Measurements from ENCODE around the gene CNPY3.

Gene CNPY3

DNA sequence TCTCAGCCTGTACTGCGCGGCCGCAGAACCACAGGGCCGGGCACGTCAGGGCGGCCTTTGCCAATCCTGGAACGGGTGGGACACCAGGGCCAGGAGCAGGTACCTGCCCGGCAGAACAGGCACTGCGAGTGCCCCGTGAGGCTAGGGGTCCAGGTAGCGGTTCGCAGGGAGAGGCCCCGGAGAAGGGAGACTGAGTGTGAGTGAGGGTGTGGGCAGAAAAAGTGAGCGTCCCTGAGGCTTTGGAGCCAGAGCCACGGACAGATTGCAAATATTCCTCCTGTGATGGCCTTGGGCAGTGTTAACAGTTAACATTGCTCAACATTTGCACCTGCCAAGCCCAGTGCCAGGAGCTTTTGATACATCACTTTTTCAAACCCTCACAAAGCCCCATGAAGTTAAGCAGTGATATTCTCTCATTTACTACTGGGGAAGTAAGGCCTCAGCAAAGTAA lies 31.8 kb downstream of the CNPY3 start:
- no peak for DNase-seq

DNA sequence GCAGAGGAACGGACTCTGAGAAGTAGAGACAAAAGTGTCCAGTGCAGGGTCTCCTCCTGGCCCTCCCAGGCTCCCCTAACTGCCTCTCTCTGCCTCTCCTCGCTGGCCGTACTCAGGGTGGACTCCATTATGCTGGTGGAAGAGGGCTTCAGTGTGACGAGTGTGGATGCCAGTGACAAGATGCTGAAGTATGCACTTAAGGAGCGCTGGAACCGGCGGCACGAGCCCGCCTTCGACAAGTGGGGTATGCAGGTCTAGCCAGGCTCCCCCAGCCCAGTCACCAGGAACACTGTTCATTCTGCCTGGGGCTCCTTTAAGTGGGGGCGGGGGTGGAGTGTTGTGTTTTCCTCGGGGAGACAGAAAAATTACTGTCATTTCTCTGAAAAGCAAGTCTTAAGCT lies 32.8 kb downstream of the CNPY3 start:
- no peak for DNase-seq

DNA sequence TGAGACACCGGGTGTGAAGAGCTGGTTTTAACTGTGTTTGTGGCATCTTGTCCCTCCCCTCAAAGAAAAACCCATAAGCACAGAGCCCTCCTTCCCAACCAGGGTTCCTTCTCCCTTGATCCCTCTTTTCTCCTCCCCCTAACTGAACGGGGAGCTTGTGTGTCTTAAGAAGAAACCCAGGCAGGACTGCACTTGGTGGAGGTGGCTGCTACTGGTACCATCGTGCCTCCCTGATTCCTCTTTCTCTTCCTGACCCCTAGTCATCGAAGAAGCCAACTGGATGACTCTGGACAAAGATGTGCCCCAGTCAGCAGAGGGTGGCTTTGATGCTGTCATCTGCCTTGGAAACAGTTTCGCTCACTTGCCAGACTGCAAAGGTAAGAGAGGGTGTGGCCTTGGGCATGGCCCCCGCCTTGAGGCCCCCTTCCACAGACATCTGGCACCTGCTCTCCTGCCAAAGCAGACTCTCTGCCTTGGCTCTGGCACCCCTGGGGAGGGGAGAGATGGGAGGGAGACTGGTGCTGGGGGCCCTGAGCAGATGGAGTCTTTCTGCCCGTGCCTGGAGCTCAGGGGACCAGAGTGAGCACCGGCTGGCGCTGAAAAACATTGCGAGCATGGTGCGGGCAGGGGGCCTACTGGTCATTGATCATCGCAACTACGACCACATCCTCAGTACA lies 33.4 kb downstream of the CNPY3 start:
- DNase-seq = no peak

DNA sequence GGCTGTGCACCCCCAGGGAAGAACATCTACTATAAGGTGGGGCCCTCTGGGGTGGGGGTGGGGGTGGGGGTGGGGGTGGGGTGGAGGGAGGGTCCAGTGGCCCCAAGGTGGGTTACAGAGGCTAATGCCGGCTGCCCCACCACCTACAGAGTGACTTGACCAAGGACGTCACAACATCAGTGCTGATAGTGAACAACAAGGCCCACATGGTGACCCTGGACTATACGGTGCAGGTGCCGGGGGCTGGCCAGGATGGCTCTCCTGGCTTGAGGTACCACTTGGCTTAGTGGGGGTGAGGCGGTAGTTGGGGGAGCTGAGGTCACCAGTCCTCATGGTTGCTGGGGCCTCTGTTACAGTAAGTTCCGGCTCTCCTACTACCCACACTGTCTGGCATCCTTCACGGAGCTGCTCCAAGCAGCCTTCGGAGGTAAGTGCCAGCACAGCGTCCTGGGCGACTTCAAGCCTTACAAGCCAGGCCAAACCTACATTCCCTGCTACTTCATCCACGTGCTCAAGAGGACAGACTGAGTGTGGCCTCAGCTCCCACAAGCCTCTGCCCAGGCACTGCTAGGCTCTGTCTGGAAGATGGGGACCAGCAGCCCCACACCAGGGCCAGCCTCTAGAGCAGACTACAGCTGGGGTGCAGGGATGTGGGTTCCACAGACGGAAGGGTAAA lies 34.0 kb downstream of the CNPY3 start:
- DNase-seq = no peak

DNA sequence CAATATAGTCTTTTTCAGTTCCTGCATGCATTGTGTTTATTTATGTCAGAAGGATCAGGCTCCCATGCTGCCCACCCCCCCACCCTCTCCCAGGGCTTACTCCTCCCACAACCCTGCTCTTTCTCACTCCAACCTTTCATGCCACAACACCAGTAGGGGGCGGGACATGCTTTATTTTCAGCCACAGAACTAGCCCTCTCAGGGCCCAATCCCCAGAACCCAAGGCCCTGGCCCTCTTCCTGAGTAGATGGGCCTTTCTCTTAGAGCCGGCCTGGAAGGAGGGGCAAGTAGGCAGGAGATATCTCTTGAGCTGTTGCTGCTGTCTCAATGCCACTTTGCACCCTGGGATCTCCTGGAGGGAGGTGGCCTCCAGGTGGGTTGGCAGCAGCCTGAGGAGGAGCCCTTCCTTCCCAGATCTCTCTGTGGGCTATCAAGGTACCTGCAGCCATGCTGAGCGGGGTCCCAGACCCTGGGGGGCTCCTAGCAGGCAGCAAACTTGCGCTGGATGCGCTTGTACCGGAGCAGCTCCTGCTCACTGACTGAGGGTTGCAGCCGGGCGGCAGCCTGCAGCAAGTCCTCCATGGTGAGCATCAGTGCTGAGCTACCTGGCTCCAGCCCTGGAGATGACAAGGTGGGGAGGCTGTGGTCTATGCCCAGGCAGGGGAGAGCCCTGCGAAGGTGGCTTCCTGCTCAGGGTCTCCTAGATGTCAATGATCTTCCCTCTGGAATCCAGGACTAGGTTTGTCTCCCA lies 34.8 kb downstream of the CNPY3 start:
- DNase-seq = peak; percentile 31

DNA sequence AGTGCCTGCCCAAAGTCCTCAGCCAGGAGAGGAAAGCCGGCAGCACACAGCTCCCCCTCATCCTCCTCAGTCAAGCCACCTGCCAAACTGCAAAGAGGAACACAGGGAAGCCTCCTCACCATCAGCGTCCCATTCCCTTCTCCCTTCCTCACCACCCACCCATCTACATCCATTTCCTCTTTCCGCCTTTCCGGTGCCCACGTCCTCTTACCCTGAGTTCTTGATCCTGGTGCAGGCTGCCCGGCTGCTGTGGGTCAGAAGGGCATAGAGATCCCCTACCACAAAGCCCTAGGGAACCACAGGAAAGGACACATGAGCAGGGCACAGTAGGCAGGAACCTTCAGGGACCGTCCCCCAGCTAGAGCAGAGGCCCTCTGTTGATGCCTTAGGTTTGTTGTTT lies 37.3 kb downstream of the CNPY3 start:
- no peak for DNase-seq

DNA sequence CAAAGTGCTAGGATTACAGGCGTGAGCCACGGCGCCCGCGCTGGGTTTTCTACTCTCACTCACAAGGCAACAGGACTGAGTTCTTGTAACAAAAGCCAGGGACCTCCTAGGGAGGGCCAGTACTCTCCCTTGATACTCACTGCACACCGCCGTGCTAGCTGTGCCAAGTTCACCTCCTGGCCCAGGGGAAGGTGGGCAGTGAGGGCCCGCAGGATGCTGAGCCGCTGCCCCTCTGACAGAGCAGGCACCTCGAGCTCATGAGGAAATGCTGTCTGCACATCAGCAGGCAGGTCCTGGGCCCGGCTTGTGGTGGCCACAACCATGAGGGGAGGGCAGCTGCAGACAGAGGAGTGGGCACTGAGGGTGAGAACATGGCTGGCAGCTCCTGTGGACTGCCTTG lies 37.9 kb downstream of the CNPY3 start:
- no peak for DNase-seq

DNA sequence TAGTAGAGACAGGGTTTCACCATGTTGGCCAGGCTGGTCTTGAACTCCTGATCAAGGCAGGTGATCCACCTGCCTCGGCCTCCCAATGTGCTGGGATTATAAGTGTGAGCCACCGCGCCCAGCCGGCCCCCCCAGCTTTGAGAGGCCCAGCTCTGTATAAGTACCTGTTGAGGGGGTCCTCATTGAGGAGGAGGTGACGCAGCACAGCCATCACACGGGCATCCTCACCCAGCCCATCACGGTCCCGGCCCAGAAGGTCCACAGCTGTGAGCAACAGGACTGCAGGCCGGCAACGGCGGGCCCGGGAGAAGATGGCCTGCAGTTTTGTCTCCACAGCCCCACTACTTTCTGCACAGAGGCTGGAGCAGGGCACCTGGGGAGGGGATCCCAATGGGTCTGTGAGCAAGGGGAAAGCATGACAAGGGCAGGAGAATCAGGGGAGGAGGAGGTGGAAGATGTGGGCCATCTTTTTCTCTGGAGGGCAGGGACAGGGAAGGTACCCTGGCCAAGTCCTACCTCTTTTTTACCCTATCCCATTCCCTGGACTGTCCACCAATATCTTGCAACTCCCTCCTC lies 38.9 kb downstream of the CNPY3 start:
- no peak for DNase-seq

DNA sequence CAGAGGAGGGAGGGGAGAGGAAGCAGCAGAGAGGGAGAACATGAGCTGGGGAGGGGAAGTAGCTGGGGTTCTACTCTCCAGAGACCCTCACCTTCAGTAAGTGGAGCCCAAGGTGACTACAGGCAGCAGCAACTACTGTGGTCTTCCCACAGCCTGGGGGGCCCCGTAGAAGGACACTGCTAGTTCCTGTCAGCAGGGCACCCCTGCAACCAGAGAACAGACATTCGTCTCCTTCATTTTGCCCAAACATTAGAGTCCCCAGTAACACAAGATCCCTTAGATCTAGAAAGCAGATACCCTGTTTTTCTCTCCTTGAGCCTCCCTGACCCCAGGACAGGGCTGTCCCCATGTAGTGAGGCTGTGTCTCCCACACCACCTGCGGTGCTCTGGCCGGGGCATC lies 39.5 kb downstream of the CNPY3 start:
- DNase-seq = no peak

DNA sequence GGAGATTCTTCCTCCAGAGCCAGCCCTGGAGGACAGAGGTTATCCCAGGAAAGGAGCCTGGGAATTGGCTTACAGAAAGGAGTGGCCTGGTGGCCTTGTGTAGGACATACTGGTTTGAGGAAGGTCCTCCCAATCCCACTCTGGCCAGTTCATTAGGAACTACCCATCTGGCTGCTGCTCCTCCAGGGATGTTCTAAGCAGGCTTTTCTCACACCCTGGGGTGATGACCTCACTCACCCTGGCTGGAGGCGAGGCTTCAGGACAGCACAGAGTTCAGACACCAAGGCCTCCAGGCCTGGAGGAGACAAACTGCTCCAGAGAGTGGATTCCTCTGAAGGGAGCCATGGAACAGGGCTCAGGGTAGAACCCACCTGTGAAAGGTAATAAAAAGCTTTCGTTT lies 40.2 kb downstream of the CNPY3 start:
- DNase-seq = no peak

DNA sequence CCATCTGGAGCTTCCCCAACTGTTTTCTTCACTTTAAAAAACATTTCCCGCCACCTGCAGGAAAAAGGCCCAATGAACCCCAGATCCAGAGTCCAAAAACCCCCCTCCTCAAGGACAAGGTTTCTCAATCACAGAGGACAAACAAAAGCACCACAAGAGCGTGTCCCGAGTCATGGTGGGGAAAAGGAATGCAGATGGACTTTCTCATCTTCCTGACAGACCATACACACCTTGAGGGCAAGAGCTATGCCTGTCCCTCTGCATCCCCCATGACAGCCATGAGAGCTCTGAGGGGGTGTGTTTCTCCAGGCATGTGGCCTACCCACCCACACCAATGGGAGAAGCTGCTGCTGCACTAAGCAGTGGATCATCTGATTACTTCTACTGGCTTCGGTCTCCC lies 40.7 kb downstream of the CNPY3 start:
- no peak for DNase-seq

DNA sequence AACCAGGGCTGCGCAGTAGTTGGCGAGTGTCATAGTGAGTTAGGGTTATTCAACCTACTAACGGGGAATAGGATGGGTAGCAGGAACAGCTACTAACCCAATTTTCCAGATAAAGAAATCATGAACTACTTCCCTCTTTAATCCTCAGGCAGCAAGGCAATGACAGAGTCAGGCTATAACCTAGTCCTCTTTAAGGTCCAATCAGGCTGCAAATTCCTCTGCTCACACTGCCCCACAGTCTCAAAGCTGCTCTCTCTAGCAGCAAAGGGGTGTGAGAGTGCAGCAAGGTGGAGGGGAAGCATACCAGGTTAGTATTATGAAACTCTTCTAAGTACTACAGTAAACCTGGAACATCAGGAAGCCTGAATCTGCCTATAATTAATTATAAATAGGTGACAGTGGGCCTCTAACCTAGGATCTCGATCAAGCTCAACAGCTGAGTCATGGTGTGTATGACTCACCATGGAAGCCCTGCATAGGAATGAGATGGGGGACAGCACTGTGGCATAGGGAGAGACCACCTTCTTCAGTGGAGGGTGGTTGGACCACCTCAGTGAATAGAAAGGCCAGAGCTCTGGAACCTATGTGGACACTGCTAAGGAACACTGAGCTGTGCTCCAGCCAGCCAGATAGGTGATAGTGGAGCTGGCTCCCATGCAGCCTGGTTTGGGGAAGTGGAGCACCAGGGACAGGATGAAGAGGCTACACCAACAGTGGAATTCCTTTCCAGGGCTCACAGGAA lies 41.8 kb downstream of the CNPY3 start:
- DNase-seq = no peak

DNA sequence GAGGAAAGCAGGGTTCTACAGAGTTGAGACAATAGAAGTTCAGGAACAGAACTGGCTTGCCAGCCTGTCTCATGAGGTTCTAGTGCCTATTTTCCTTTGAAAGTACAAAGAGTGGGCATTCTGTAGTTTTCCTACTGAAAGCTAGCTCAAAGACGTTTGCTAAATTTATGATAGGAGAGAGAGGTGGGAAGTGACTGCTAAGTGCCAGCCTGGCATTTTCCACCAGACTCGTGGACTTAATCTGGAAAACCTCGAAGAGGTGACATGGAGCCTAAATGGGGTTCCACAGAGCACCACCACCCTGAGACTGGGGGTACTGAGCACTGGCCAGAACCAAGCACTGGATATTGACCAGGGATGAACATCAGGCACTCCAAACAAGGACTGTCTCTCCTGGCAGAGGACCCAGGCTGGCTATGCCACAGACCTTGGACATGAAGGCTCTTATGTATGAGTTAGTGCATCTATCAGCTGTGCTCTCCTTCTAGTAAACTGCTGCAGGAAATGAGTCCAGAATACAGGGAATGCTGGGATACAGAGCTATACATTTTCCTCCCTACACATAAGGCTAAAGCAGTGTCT lies 42.6 kb downstream of the CNPY3 start:
- no peak for DNase-seq

DNA sequence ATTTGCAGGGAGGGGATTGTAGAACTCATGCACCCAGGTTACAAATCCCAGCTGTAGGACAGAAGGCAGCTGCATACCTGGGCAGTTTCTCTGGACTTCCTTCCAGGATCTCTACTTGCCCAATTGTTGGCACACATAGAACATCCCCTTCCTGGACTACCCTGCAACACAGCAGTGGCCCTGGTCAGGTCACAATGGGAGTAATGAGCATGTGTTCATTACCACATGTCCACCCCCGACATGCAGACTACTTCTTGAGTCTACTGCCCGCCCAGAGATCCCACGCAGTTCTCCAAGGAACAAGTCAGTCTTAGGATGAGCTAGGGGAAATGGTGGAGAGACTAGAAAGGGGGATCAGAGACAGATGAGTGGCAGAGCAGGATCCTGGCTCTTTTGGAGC lies 44.6 kb downstream of the CNPY3 start:
- no peak for DNase-seq

DNA sequence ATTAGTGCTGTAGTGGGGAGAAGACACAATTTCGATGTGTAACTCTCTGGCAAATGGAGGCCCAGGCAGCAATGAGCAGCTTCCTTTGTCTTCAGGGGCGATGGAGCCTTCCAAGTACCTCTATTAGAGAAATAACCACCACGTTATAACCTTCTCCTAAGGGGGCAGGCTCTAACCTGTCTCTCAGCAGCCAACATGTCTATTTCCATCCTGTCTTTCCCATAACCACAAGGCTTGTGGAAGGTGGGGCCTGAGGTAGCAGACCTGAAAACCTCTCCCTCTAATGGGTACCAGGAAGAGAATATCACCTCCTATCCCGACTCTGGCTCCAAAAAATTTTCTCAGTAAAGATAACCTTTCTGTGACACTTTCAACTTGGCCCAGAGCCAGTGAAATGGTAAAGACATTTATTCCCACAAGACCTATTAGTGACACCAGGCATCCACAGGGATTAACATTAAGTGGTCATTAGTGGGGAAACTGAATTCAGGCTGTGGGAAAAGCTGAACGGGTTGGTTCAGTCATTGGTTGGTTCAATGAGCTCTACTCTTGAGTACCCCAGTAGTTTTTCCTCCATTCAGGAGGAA lies 45.7 kb downstream of the CNPY3 start:
- no peak for DNase-seq

DNA sequence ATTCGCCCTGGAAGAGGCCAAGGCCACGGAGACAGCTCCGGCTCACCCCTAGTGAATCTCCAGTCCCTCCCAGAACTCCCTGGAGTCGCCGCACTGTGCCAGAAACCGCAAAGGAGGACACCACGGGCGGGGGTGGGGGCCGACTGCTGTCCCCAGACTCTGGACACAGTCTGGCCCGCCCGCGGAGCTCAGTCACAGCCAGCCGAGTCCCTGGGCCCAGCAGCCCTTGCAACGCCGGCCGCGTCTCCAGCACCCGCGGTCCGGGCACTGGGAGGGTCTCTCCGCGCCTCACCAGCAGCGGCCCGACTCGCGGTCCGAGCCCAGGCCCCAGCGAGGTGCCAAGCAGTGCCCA lies 49.2 kb downstream of the CNPY3 start:
- no peak for DNase-seq

DNA sequence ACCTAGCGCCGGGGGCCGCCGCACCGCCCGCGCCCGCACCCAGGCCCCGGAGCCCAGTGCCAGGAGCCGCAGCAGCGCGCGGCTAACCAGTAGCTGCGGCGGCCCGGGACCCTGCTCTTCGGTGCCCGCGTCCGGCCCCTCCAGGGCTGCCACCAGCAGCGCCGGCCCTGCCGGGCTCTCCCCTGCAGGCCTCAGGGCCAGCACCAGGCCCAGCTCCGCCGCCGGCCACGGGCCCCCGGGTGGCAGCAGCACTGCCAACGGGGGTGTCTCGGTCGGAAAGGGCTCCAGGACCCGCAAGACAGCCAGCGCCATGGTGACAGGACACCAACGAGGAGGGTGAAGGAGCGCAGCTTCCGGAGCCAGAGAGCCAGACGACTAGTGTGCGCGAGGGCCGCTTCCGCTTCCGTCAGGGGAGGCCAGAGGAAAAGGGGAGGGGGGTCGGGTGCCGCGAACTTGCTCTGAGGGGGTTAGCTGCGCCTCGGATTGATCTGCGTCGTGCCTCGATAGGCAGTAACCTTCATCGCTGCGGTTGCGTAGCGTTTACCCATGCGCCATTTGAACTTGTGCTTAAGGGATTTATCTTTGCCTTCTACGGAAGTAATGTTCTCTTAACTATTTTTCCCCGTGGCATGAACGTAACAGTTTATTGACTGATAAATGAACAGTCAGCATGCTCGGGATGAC lies 49.7 kb downstream of the CNPY3 start, which contains the start of gene PEX6:
TSS of gene PEX6 (minus strand) at position 343 of the 684 bp plus-strand sequence. CDS start at position 312, 31 bp downstream.
- peak; percentile 92 for DNase-seq

DNA sequence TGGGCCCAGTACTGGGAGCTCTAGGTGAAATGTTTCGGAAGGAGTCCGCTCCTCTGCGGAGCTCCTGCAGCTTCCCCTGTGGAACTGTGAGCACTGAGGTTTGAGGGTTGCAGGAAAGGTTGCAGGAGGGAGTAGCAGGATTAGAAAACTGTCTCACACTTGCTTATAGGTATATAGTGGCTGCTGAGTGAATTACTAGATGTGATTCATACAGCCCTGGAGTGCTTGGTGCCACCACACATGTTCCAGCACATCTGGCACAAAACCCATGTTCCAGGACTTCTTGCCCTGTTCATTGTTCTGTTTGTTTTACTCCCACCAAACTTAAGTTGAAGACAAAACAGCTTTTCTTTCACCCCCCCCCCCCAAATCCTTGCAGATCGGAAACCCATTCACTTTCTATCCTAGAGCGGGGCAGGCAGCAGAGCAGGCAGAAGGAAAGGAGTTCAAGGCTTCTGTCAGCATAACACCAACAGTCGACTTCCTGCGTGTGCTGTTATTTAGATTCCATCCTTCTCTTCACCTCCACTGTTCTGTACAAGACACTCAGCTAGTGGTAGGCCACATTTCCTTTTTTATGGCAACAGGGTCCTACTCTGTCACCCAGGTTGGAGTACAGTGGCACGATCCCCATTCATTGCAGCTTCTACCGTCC lies 50.4 kb downstream of the CNPY3 start:
- peak; percentile 33 for DNase-seq

DNA sequence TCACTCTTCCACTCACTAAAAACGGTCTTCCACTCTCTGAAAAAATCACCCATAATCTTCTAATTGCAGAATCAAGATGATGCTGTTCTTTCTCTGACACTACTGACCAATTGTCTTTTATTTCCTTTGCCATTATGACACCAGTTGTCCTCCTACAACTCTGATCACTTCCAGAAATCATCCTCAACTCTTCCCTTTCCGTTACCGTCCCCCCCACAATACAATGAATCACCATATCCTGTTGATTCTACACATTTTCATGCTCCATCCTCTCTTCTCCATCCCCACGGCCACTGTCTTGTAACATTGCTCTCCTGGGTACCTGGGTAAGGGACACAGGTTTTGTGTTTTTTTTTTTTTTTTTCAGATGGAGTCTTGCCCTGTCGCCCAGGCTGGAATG lies 52.6 kb downstream of the CNPY3 start:
- no peak for DNase-seq

DNA sequence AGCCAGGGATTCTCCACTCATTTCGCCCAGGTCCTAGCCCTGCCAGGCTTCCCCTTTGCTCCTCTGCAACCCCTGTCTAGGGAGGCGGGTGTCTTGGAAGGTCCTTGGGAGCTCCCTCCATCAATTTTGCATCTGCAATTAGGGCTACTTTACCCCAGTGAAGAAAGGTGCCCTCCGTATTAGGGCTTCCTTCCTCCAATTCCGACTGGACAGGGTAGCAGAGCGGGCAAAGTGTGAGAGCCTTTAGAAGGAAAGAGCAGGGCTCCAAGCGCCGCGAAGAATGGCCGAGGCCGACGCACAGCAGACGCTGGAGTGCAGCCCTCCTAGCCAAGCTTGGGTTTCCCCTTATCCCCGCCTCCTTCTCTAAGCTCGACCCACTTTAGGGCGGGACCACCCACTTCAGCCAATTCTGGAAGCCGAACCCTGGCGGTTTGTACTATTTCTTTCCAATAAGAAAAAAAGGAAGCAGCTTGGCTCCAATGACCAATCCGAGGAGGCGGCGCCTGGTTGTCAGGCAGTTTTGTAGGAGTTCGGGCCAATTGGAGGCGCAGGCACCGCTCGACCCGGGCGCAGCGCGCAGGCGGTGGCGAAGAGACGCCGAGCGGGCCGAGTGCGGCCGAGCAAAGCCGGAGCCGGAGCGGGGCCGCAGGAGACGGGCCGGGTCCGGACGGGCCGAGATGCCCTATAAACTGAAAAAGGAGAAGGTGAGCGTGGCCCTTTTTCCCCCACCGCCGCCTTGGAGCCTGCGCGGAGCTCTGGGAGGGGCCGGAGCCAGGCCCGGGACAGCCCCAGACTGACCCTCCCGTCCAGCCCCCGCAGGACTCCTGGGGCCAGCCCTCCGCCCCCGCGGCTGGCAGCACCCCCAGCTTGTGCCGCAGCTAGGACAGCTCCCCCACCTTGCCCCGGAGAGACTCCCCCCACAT lies 55.0 kb downstream of the CNPY3 start, which contains the start of gene PPP2R5D:
TSS of gene PPP2R5D (plus strand) at position 570 of the 923 bp plus-strand sequence. CDS start at position 678, 108 bp downstream.
- DNase-seq = peak; percentile 98
